Posterior cingulate gyrus (tissue), 11 donors: ENCODE results near the gene POU2F1.

ENCODE experiments used
- DNase-seq, 10 donors: peaks; one replicate each; pipeline versions ENCODE4 v3.0.0 to v3.0.0-alpha.2; 2020 to 2021; ENCODE audit warnings: mixed read lengths in 3 of 10
- intact Hi-C: fragments of 100-400 bp; cut with DNase I; formaldehyde crosslinking; loops from one replicate; pipeline ENCODE4 v1.15.1; 2023

The POU2F1 gene

DNA sequence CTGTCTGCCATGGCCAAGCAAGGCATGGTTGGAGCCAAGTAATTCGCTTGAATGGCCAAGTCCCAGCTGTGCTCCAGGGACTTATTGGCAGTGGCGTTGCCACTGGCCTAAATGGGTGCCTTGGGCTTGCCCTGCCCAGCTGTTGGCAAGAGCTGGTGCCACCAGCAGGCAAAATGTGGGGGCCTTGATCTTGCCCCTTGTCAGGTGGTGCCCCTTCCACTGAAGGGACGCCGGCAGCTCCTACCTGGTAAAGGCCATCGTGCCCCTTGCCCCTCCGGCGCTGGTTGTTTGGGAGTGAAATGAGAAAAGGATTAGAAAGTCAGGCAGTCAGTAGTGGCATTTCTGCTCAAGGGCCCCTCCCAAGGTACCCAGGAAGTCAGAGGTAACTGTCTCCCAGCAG lies 212.1 kb downstream of the POU2F1 start:
- intact Hi-C loops: no loop called here
- DNase-seq: peak in 1 of 10 donors; percentile 62

DNA sequence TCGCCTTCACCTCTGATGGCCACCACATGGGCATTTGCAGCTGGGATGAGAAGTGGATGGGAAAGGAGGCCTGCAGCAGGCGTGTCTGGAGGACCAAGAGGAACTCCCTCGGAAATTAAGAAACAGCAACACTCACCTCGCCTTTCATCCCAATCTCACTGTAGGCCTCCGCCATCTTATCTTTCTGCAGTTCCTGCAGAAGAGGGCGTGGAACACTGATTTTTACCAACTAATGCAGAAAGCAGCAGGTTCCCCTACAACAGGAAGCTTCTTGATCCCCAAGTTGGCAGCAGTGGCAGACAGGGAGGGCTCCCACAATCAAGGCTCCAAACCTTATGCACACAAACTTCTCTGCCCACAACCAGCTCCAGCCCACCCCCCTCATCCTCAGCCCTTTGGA lies 213.2 kb downstream of the POU2F1 start:
- DNase-seq: no peak
- intact Hi-C loops: no loop called here

DNA sequence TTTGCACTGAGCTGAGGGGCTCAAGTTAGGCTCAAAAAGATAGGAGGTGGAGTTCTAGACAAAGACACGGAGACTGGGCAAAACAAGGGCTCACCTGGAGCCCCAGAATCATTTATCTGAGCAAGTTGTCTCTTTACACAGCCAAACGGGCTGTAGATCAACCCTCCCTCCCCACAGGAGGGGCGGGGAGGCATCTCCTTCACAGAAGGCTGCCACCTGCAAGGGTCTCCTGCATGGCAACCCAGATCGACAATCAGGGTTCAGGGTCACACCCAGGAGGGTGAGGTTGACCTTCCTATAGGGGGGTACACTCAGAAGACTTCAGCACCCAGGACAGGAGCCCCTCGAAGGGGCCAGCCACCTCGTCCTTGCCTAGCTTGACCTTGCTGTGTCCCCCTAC lies 213.6 kb downstream of the POU2F1 start:
- intact Hi-C loops: no loop called here

DNA sequence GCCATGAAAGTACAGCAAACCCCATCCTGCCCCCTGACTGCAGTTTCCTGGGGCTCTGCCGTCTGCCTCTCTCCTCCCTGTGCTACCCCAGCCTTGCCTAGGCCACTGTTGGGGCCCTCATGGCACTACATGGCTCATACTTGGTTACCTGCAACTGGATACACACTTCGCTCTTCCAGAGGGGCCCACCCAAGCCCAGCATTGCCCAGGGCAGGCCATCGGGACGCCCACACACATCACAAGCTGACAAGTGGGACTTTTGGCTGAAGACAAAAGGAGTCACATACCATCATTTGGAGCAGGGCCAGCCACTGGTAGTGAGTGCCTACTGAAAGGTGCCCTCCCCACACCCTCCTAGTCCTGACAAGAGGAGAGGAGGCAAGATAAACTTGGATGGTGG lies 214.8 kb downstream of the POU2F1 start:
- DNase-seq: peak in 1 of 10 donors; percentile 53
- intact Hi-C loops: no loop called here

More for the DNA sequence above, 213.6 kb downstream of the POU2F1 start:
- DNase-seq: peak in 1 of 10 donors; percentile 38

DNA sequence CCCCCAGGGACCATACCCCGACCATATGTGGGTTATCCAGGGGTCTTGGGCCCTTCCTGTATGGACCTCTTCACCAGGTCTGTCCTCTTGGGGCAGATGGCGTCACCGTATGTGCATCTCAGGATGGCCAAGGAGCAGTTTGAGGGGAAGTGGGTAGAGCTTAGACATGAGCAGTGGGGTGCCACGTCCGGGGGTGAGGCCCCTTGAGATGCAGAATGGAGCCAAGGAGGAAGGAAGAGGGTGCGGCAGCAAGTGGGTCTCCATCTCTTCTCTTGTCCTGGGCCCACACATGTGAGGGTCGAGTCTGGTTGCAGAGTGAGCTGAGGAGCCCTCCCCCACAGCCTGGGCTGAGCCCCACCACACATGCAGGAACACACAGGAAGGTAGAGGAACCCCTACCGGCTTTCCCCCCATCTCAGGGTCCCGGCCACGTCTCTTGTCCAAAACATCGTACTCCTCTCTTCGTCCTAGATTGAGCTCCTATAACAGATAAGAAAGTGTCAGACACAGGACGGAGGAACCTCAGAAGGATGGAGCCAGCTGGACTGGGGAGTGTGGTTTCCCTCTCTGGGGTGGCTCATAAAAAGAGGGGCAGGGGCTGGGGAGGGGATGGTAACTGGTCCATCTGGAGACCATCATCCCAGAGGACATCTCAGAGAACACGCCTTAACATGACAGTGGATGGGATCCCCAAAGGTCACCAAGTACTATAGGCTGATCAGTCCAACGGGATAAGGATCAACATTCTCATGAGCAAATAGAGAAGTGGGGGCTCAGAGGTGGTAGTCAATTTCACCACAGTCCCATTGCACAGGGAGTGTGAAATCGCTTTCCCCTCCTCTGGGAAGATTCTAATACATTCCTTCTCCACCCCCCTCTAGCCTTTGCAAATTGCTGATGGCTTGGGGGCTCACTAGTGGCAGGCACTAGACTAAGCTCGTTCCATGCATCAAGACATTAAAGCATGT lies 217.8 kb downstream of the POU2F1 start:
- DNase-seq: peak in 1 of 10 donors; percentile 70
- intact Hi-C loops: no loop called here

DNA sequence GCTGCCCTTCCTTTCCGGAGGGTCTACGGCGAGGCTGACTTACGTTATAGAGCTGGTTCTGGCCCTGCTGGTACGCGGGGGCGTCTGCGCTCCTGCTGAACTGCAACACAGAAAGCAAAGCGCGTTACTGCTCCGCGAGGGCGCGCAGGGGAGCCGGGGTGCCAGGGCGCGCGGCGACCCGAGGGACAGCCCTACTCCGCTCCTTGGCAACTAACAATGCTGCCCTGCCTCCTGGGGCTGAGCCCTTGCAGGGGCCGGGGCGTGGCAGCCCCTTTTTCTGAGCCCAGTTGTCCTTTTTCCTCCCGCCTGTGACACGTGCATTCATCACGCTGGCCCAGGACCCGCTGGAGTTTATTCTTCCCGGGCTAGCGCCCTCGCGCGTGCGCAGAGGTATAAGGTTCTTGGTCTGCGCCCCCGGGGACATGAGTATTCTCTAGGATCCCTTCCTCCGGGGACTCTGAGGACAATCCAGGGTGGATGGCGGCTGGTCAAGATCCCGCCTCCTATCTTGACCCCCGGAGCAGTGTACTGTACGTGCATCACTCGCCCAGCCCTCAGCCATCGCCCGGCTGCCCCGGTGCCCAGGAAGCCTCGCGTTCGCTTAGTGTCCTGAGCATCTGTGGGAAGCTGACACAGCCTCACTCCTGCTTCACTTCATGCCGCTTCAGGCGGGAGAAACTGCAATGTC lies 218.8 kb downstream of the POU2F1 start:
- DNase-seq: peak; percentile 37 to 95 (median 66)
- intact Hi-C loops: no loop called here

DNA sequence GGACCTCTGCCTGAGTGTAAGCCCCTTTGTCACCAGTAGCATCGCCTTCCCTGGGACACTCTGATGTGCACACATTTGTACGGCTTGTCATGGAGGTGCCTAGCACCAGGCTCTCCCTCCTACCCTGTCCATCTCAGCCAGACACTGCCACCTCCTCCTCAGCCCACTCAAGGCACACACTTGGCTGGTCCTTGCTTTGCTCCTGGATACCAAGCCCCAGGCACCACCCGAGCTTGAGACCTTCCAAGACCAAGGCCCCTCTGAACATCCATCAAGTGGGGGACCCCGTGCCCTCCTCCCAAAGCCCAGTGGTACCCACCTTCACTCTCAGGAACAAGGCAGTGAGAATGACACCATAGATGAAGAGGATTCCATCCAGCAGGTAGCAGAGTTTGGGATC lies 219.7 kb downstream of the POU2F1 start:
- peak in 1 of 10 donors; percentile 67 for DNase-seq
- intact Hi-C loops: loop anchor here (5.0 to 10.0 kb wide), 3 partner anchors 92 to 536 kb away; partner anchors contain the start of gene POU2F1

DNA sequence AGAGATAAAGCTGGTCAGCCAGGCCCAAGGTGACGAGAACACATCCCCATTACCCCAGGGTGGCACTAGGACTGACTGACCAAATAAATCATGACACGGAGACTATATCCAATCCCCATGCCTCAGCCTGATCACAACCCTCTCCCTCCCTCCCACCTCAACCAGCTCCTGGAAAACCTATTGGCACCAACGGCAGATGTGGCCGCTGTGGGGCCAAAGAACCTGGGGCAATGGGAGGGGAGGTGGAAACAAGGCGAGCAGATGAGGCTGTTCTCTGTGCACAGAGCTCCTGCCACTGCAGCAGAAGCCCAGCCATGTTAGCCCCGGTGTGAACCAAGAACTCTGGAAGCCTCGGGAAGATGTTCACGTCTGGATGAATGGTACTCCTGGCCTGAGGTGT lies 220.1 kb downstream of the POU2F1 start:
- intact Hi-C loops: loop anchor here (5.0 to 10.0 kb wide), 3 partner anchors 92 to 536 kb away; partner anchors contain the start of gene POU2F1
- peak in 1 of 10 donors; percentile 36 for DNase-seq

DNA sequence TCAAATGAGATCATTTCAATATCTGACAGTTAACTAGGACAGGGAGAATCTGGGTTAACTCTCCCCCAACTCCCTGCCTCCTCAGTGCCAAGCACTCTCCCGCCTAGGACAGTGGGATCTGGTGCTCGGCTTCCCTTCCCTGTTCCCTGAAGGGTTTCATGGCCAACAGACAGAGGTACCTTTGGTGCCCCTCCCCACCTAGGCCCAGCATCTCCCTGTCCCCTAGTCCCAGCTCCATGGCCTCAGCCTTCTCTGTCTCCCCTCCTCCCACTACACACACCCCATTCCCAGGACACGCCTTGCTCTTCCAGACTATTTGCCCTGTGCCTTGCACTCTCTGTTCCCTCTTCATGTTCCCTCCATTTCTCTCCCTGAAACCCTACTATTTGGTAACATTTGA lies 220.5 kb downstream of the POU2F1 start:
- DNase-seq: no peak
- intact Hi-C loops: loop anchor here (5.0 to 10.0 kb wide), 3 partner anchors 91 to 536 kb away; partner anchors contain the start of gene POU2F1

DNA sequence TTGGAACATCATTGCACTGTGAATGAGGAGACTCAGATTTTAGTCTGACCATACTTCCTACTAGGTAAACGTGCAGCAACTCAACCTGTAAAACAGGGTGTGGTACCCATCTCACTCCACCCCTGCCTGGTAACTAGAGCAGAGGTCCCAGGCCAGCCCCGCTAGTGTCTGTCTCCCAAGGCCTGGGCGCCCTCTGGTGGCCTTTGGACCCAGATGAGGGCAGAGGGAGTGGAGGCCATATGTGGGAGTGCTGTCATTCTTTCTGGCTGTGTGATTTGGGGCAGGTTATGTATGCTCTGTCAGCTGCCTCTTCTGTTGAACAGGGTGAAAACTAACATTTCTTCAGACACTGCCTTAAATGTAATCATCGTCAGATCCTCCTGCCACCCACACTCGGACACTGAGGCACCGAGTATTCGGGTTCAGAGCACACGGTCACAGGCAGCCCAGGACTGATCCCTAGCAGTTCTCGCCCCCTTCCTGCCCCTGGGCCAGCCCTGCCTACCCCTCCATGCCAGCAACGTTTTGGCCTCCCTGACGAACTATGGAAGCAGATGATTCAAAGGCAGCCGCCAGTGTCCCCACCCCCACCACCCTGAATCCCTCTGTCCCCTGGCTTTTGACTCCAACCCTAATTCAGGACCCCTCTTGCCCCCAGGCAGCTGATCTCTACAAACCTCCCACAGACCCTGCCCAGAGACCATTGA lies 221.6 kb downstream of the POU2F1 start:
- peak; percentile 43 to 96 (median 81) for DNase-seq
- intact Hi-C loops: loop anchor here (1.0 to 10.0 kb wide), 5 partner anchors 90 to 537 kb away; partner anchors contain the start of gene POU2F1

DNA sequence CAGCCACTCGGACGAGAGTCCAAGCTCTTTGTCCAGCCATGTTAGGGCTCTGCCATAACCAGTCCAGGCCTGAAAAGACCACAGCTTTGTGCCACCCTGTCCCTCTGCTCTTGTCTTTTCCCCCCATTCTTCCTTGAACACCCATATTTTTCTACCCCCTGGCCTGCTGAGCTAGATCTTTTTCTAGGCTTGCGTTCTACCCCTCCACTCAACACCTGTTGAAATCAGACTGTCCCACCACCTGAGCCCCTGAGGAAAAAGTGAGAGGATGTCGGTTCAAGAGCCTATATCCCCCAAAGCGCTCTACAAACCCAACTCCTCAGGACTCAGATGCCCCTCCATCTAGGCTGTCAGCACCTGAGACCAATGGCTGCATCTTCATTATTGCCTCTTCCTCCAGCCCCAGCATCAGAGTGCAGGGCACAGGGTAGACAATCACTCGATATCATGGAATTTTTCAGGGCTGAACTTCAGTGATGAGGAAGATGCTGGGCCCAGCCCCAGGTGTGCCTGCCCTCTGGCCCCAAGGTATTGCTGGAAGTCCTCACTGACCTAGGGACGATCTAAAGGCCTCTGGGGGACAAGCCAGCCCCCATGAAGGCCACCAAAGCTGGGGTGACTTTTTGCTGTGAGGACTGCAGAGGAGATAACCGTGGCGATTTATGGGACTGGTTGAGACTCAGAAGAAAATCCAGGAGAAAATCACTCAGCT lies 222.3 kb downstream of the POU2F1 start:
- DNase-seq: peak in 1 of 10 donors; percentile 50
- intact Hi-C loops: loop anchor here (1.0 to 10.0 kb wide), 5 partner anchors 89 to 538 kb away; partner anchors contain the start of gene POU2F1

DNA sequence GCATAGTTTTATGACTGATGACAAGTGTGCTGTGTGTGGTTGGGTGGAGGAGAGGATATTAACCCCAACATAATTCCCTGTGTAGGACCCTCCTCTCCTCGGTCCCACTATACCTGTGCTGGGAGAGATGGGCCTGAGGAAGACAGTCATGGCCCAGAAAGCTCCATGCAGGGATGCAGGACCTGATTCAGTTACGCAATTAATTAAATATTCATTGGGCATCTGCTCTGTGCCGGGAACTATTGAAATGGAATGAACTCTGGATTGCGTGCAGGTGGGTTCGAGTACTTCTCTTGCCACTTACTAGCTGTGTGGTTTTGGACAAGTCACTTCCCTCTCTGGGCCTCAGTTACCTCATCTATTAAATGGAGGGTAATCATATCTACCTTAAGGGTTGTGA lies 223.1 kb downstream of the POU2F1 start:
- intact Hi-C loops: loop anchor here (5.0 to 10.0 kb wide), 3 partner anchors 89 to 539 kb away; partner anchors contain the start of gene POU2F1
- DNase-seq: no peak

DNA sequence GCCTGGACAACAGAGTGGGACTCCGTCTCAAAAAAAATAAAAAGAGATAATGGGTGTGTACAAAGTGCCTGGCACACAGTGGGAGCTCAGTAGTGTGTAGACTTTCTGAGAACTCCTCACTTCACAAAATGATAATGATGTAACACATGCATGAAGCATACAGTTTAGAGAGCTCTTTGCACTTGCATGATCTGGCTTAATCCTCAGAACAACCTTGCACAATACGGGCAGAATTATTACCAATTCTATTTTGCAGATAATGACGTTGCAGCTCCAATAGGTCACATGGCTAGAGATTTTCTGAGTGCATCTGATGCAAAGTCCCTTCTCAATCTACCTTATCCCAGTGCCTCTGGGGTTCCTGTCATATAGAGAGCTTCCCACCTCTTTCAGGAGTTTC lies 226.3 kb downstream of the POU2F1 start:
- no peak for DNase-seq
- intact Hi-C loops: loop anchor here (10.0 kb wide), 1 partner anchor 542 kb away; no protein-coding TSS in a partner anchor

DNA sequence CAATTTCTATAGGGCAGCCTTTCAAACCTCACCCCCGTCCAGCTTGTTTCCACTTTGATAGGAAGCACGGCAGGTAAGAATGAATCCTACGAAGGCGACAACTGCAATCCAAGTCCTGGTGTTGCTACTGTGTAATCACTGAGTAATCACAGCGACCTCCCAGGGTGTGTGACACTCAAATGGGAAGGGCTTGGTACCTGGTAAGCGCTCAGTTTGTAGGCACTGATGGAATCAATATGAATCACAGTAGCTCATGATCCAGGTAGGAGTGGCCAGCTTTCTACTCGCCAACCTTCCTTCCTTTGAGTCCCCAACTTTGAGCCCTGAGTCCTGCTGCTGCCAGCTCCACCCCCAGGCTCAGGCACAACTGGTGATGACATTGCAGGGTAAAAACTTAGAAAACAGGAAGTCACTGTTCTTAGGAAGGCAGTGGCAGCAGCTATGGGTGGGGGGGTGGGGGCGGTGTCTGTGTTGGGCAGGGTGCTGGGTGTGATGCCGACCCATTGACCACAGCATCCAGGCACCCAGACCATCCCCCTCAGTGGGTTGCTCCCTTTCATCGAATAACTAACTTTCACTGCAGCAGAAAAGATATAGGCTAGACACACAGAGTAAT lies 226.9 kb downstream of the POU2F1 start:
- no peak for DNase-seq
- intact Hi-C loops: loop anchor here (10.0 kb wide), 1 partner anchor 543 kb away; no protein-coding TSS in a partner anchor

DNA sequence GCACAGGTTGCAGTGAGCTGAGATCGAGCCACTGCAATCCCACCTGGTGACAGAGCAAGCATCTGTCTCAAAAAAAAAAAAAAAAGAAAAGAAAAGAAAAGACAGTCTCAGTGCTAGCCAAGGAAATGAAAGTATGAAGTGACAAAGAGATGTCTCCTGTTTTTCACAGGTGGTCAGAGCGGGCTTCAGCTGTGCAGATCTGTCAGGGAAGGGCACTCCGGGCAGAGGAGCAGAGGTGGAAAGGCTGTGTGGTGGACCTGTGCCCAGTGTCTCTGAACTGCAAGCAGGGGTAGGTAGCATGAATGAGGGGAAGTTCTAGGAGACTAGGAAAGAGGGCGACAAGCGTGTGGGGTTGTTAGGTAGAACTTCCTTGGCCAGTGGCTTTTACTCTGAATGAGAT lies 230.2 kb downstream of the POU2F1 start:
- DNase-seq: no peak
- intact Hi-C loops: no loop called here

DNA sequence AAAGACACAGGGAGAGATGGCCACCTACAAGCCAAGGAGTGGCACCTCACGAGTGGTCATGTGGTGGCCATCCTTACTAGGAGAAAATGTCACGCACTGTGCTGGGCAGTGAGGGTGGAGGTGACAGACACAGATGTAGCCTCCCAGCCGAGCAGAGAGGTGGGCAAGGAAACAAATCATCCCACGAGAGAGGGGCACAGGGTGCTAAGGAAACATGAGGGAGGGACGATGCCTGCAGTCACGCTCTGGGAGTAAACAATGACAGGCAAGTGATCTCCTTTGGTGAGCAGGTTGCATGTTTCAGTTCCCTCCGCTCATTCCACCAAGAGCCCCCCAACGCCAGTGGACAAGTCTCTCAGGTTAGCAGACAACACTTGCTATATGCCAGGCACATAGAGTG lies 231.8 kb downstream of the POU2F1 start:
- intact Hi-C loops: no loop called here
- DNase-seq: peak in 1 of 10 donors; percentile 66

DNA sequence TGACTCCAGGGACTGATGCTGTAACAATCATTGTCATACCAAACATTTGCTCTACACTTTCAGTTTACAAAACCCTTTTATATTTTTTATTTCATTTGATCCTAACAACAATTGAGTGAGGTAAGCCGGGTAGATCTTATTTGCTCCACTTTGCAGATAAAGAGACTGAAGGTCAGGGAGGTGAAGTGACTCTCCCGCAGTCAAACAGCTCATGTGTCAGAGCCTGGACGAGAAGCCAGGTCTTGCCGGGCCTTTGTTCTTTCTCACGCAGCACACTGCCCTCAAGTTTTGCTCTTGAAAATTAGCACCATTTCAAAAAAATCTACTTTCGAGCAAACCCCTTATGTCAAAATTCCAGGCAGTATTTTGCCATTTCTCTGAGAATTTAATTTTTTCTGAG lies 232.4 kb downstream of the POU2F1 start:
- intact Hi-C loops: no loop called here

DNA sequence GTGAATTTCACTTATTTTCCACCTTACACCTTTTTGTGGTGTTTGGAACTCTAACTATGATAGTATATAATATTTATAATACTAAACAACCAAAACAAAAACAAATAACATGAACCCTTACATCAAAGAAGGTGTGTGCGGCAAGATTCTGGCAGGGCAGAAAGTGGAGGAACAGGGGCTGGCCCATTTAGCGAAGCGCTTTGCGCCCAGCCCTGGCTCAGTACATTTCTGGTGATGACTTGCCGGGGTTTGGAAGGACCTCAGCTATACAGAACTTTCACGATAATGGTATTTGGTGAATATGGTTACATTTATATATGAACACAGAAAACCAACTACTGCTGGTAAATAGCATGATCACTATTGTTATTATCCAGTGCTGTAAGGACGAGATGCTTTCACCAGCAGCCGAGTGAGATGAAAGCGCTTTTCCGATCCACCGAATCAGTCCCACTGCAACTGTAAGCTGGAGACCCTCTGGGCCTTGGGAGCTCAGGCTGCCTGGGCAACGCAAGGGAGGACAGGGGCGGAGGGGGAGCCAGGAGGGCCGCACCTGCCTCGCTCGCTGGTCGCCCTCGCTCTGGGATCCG lies 233.7 kb downstream of the POU2F1 start:
- DNase-seq: peak in 1 of 10 donors; percentile 75
- intact Hi-C loops: no loop called here

More for the DNA sequence above, 232.4 kb downstream of the POU2F1 start:
- peak in 1 of 10 donors; percentile 38 for DNase-seq
